ENCODE results near the gene PPP1R13B. TPM values are rescaled to one million over a fixed set of nuclear protein-coding genes. Genes with fewer than 3 reads are reported as not detected.
"Not testable (repeated sequence)": the region's sequence is repeated elsewhere in the genome, so short reads cannot be mapped to it uniquely, and the experiment has no call there.

The PPP1R13B gene
- total and polyA plus RNA-seq, 7 donors: 8.6 to 26.9 (median 9.9) TPM

DNA sequence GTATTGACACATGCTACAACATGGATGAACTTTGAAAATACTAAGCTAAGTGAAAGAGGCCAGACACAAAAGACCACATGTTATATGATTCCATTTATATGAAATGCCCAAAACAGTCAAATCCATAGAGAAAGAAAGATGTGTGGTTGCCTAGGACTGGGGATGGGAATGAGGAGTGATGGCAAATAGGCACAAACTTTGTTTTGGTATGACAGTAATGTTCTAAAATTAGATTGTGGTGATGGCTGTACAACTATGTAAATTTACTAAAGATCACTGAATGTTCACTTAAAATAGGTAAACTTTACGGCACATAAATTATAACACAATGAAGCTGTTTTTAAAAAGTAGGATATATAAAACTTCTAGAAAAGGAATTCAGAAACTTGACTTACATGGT is 41.7 kb downstream of the PPP1R13B start:
- Histone ChIP-seq H3K4me3 (no peak overlapping the region), H3K9me3 (no peaks in the 10 kb centered on the region), H3K4me1 (peaks cover 0 to 12% (median 3%) of the 10 kb centered on the region in 4 donors), H3K36me3 (no peaks in the 10 kb centered on the region), H3K27me3 (no peaks in the 10 kb centered on the region), H3K27ac (peak overlapping the region in 1 of 4 donors; percentile 7)
- DNase-seq: no peak
- 88 to 91% methylated on average over 1 of the region's 1 CpG for WGBS, 2 donors
- TF ChIP-seq EP300 (IDR thresholded peaks at IDR 0.05) (no peak), POLR2AphosphoS5 (IDR thresholded peaks at IDR 0.05) (no peak), POLR2A (IDR thresholded peaks at IDR 0.05) (no peak), CTCF (IDR thresholded peaks at IDR 0.05) (no peak)
- intact Hi-C loops (cut with DNase I): no loop called here

- Histone ChIP-seq H3K36me3 (no peaks in the 10 kb centered on the region), H3K27ac (no peak overlapping the region), H3K4me3 (no peak overlapping the region), H3K4me1 (peaks cover 0 to 12% (median 3%) of the 10 kb centered on the region in 4 donors), H3K27me3 (no peaks in the 10 kb centered on the region), H3K9me3 (no peaks in the 10 kb centered on the region)
- no peak for DNase-seq
- intact Hi-C loops (cut with DNase I): no loop called here
- TF ChIP-seq CTCF (IDR thresholded peaks at IDR 0.05): no peak
- TF ChIP-seq EP300 (IDR thresholded peaks at IDR 0.05): no peak
- TF ChIP-seq POLR2A (IDR thresholded peaks at IDR 0.05): no peak
- no peak for TF ChIP-seq POLR2AphosphoS5 (IDR thresholded peaks at IDR 0.05)
These were observed 43.7 kb downstream of the PPP1R13B start for GRCh38 chr14:103803661-103804060.

- DNase-seq: no peak
- TF ChIP-seq EP300 (IDR thresholded peaks at IDR 0.05) (no peak), POLR2A (IDR thresholded peaks at IDR 0.05) (no peak), CTCF (IDR thresholded peaks at IDR 0.05) (no peak), POLR2AphosphoS5 (IDR thresholded peaks at IDR 0.05) (no peak)
- Histone ChIP-seq H3K4me1 (peaks cover 0 to 12% (median 3%) of the 10 kb centered on the region in 4 donors), H3K36me3 (no peaks in the 10 kb centered on the region), H3K4me3 (no peak overlapping the region), H3K27me3 (no peaks in the 10 kb centered on the region), H3K27ac (no peak overlapping the region), H3K9me3 (no peaks in the 10 kb centered on the region)
- 86 to 89% methylated on average over 8 of the region's 8 CpGs for WGBS, 2 donors
- intact Hi-C loops (cut with DNase I): no loop called here
These were observed 45.0 kb downstream of the PPP1R13B start for GRCh38 chr14:103802356-103802755.

DNA sequence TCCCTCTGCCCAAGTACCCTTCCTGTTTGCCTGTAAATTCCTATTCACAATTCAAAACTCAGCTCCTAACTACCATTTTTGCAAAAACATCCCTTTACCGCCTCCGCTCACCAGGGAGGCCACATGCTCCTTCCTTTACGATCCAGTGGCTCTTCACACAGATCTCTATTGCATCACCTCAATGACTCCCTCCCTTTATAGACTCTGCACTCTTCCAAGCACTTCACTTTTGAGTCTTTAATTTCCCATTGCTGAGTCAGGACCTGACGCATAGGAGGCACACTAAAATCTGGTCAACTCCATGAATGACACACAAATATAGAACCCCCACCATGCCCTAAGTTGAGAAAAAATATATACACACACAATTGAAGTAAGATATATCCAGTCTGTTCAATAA is 45.9 kb downstream of the PPP1R13B start:
- no peaks in the 10 kb centered on the region for H3K9me3 ChIP-seq
- no peaks in the 10 kb centered on the region for H3K27me3 ChIP-seq
- DNase-seq: no peak
- H3K4me3 ChIP-seq: no peak overlapping the region
- peaks cover 0 to 4% (median under 1%) of the 10 kb centered on the region in 4 donors for H3K36me3 ChIP-seq
- H3K4me1 ChIP-seq: peaks cover 0 to 12% (median 3%) of the 10 kb centered on the region in 4 donors
- no peak overlapping the region for H3K27ac ChIP-seq
- no peak for TF ChIP-seq CTCF (IDR thresholded peaks at IDR 0.05)
- no peak for TF ChIP-seq POLR2AphosphoS5 (IDR thresholded peaks at IDR 0.05)
- no peak for TF ChIP-seq POLR2A (IDR thresholded peaks at IDR 0.05)
- no peak for TF ChIP-seq EP300 (IDR thresholded peaks at IDR 0.05)
- 63 to 65% methylated on average over 4 of the region's 4 CpGs for WGBS, 2 donors
- intact Hi-C loops (cut with DNase I): no loop called here

- H3K4me3 ChIP-seq; H3K27ac ChIP-seq; intact Hi-C loops (cut with DNase I); H3K36me3 ChIP-seq; H3K9me3 ChIP-seq; H3K27me3 ChIP-seq; H3K4me1 ChIP-seq; DNase-seq: not testable (repeated sequence)
These were observed 54.2 kb downstream of the PPP1R13B start for GRCh38 chr14:103793192-103793591.
